ENCODE data around the gene EFHC2.

Gene EFHC2

DNA sequence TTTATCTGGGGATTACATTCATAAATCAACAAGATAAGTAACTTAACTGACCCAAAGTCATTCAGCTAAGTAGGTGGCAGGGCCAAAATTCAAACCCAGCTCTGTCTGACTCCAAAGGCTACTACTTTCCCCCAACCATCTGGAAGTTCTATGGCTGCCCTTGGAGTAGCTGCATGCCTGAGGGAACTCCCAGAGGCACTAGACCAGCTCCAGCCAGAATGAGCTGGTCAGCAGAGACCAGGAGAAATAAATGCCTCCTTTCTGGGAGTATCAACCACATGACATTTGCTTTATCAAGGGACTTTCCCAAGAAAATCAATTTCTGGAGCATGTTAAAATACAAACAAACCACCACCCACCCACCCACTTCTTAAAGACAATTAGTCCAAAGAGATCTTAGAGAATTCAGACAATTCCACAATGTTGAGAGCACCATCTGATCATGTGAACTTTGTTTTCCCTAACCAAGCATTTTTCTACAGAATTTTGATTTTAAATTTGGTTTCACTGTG, 180.5 kb downstream of the EFHC2 start:
- no peak overlapping the region for H3K27ac ChIP-seq
- TF ChIP-seq ZFX (IDR thresholded peaks at IDR 0.05; ENCODE audit: borderline replicate concordance), result no peak

DNA sequence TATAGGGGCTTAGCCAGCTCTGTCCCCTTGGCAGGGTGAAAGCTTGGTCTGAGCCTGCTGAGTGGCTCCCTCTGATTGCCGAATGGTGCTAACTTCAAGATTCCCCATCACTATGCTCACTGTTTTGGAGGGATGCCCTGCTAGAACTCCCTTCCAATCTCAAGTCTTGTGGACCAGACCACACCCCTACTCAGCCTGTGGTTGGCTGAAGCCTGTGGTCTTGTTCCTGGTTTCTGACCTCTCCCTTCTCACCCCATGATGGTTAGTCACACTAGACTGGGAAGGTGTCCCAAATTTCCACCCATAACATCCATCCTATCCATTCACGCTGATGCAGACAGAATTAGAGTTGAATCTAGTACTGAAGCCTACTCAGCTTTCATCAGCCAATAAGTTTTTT, 185.6 kb downstream of the EFHC2 start:
- H3K27ac ChIP-seq, result no peak overlapping the region
- no peak for TF ChIP-seq ZFX (IDR thresholded peaks at IDR 0.05; ENCODE audit: borderline replicate concordance)
- TF ChIP-seq, protein P1, sequence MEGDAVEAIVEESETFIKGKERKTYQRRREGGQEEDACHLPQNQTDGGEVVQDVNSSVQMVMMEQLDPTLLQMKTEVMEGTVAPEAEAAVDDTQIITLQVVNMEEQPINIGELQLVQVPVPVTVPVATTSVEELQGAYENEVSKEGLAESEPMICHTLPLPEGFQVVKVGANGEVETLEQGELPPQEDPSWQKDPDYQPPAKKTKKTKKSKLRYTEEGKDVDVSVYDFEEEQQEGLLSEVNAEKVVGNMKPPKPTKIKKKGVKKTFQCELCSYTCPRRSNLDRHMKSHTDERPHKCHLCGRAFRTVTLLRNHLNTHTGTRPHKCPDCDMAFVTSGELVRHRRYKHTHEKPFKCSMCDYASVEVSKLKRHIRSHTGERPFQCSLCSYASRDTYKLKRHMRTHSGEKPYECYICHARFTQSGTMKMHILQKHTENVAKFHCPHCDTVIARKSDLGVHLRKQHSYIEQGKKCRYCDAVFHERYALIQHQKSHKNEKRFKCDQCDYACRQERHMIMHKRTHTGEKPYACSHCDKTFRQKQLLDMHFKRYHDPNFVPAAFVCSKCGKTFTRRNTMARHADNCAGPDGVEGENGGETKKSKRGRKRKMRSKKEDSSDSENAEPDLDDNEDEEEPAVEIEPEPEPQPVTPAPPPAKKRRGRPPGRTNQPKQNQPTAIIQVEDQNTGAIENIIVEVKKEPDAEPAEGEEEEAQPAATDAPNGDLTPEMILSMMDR (IDR thresholded peaks at IDR 0.05), result no peak

DNA sequence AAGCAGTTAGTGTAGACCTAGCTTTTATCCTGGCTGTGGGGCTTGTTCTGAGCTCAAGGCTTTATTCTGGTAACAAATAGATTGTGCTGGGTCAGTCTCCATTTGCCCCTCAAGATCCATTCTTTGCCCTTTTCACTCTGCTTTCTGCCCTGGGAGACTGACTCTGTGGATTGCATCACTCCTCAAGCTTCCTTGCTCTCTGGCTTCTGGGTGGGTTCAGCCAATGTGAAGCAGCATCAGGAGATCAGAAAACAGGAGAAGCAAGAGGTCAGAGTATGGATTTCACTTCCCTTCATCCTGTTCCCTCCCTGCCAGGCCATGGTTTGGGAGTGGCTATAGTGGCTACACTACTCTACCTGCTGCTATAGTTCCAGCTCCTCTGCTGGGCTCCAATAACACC, 186.2 kb downstream of the EFHC2 start:
- H3K27ac ChIP-seq, result no peak overlapping the region
- TF ChIP-seq, protein P1 (IDR thresholded peaks at IDR 0.05), result no peak
- no peak for TF ChIP-seq ZFX (IDR thresholded peaks at IDR 0.05; ENCODE audit: borderline replicate concordance)

DNA sequence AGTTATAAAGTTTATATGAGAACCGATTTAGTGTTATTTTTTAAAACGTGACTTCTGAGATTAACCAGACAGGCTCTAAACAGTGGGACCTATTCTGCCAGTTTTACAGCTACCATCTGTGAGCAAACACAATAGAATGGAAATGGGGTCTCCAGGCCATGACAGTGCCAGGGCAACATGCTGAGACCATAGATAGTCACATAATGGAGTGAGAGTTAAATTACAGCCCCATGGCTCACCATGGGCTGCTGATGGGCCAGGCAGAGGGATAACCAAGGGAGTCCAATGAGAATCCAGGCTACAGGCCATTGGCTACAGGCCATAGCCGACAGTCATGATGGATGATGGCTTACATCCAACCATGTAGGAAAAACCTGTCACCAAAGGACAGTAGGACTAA, 186.7 kb downstream of the EFHC2 start:
- no peak overlapping the region for H3K27ac ChIP-seq
- no peak for TF ChIP-seq ZFX (IDR thresholded peaks at IDR 0.05; ENCODE audit: borderline replicate concordance)
- TF ChIP-seq, protein P1 (IDR thresholded peaks at IDR 0.05), result no peak

DNA sequence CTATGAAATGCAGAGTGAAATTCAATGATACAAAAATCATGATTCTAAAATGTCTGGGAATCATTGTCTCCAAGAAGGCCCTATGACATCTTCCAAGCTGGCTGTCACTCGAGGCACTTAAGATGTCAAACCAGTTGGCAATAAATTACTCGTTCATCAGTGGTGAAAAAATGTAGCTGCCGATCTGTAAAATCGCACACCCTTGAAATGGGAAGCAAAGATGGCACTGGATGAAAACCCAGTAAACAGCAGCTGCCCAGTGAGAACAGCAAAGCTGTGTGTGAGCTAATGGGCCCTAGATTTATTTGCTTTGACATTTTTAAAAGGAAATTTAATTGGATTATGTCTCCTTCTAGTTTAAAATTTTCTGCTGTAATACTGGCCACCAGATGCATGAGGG, 188.3 kb downstream of the EFHC2 start:
- TF ChIP-seq, protein P1 (IDR thresholded peaks at IDR 0.05), result no peak
- TF ChIP-seq ZFX (IDR thresholded peaks at IDR 0.05; ENCODE audit: borderline replicate concordance), result no peak
- H3K27ac ChIP-seq, result no peak overlapping the region

DNA sequence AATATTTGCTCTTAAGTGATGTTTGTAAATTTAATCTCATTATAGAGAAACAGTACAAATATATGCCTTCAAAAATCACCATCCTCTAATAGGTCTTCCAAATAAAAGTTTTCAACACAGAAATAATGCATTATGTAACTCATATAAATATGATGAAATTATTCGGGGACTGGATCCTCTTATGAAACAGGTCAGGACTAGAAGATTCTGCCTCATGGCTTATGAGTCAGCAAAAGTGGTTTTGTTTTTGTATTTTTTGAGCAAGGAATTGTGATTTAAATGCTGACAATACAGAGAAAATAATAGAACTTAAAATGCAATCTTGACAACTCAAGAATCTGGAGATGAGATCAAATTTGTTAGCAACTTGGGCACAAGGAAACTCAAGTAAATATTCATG, 190.6 kb downstream of the EFHC2 start:
- TF ChIP-seq ZFX (IDR thresholded peaks at IDR 0.05; ENCODE audit: borderline replicate concordance), result no peak
- TF ChIP-seq, protein P1 (IDR thresholded peaks at IDR 0.05), result no peak
- no peak overlapping the region for H3K27ac ChIP-seq

DNA sequence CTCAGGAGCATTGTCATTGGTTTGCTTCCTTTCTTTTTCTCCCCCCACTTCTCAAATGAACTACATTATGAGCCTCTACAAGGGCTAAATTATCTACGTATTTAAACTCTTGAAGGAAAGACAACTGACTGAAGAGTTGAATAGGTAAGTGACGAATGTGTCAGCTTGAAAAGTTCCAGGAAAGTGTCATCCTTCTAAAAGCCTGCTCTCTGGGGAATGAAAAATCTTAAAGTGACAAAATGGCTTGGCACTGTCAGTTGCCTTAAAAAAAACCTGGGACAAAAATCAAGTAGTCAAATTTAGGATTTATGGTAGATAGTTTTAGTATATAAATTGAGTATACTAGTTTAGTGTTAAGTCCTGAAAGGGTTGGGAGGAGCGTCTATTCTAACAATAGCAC, 196.3 kb downstream of the EFHC2 start:
- TF ChIP-seq, protein P1 (IDR thresholded peaks at IDR 0.05), result no peak
- no peak for TF ChIP-seq ZFX (IDR thresholded peaks at IDR 0.05; ENCODE audit: borderline replicate concordance)
- H3K27ac ChIP-seq, result no peak overlapping the region
